Ovary (tissue), 9 donors: ENCODE results near the gene THAP4. TPM values are rescaled to one million over a fixed set of nuclear protein-coding genes. Genes with fewer than 3 reads are reported as not detected.

Experiments
- DNase-seq, 5 donors: peaks; one replicate each; pipeline ENCODE4 v3.0.0-alpha.2; 2019 to 2020
- H3K27ac ChIP-seq, 2 donors: fragments of 200-600 bp; one replicate each; pipeline versions ENCODE4 v1.5.1 to v1.8.0; 2019 to 2022
- H3K27me3 ChIP-seq: fragments of 200-600 bp; one replicate; pipeline ENCODE4 v1.8.0; 2022
- H3K36me3 ChIP-seq: fragments of 200-600 bp; sonication (generic); one replicate; pipeline ENCODE4 v1.5.1; 2019
- H3K4me1 ChIP-seq: one replicate; pipeline ENCODE4 v1.8.1; 2013; ENCODE audit warnings: mild to moderate bottlenecking, moderate library complexity; ENCODE audit not compliant: insufficient read depth
- H3K4me3 ChIP-seq: fragments of 200-600 bp; sonication (generic); one replicate; pipeline ENCODE4 v1.5.1; 2017
- H3K9me3 ChIP-seq, 2 donors: fragments of 200-600 bp in 1 of 2; sonication (generic) in 1 of 2; one replicate each; pipeline versions ENCODE4 v1.5.1 to v1.8.1; 2013 to 2019; ENCODE audit warnings: mild to moderate bottlenecking in 1 of 2, moderate library complexity in 1 of 2
- CTCF ChIP-seq, 3 donors: fragments of 450-650 bp in 2 of 3; fragments of 200-600 bp in 1 of 3; IDR thresholded peaks; one replicate each; pipeline versions ENCODE4 v1.5.1 to v1.8.0; 2016 to 2022; ENCODE audit warnings: antibody characterized with exemption in 3 of 3, mild to moderate bottlenecking in 1 of 3
- EP300 ChIP-seq: sonication (generic); formaldehyde crosslinking; IDR thresholded peaks from one replicate; pipeline ENCODE4 v1.6.1; 2017; ENCODE audit warnings: antibody characterized with exemption
- POLR2A ChIP-seq: fragments of 450-650 bp; IDR thresholded peaks from one replicate; pipeline ENCODE4 v1.6.1; 2017; ENCODE audit warnings: antibody characterized with exemption, mild to moderate bottlenecking, moderate library complexity
- WGBS, 3 donors: extraction: QIAGEN DNeasy Blood & Tissue Kit in 1 of 3; methylation state at CpG; one replicate each; pipeline versions ENCODE4 v1.1.5 to v1.1.7; 2013 to 2017; 5-methylcytosine and 5-hydroxymethylcytosine counted together
- intact Hi-C, 4 donors: fragments of 100-400 bp; cut with DNase I; formaldehyde crosslinking; loops; one replicate each; pipeline versions ENCODE4 v1.11.0 to v1.15.1; 2022 to 2023
- polyA plus RNA-seq, 2 donors: library from polyadenylated mRNA; stranded (reverse); fragments of 200-250 nt in 1 of 2; fragments of 350-450 nt in 1 of 2; fragmentation: Illumina TruSeq in 1 of 2; extraction: RNeasy Lipid Tissue Mini Kit (QIAGEN cat#74804) in 1 of 2; gene quantifications; one replicate each; pipeline ENCODE4 v1.2.3, GENCODE V29; 2013 to 2014
- total RNA-seq, 7 donors: library from RNA; depleted of rRNA in 2 of 7; stranded (reverse); fragments of >200 nt in 2 of 7; fragmentation: NEBNext Ultra II Directional in 3 of 7; extraction: Animal tissue kit (Norgen Biotek cat#: 25700) in 3 of 7; gene quantifications; one replicate each; pipeline versions ENCODE4 v1.1.0 to v1.2.4, GENCODE V29; 2016 to 2023
- donor health status: DM: no; HTN: no; CAD: no; lungs with moderate emphysema.
- donor health status: DM: no; HTN: no; CAD: no.
- donor health status: Bipolar disorder and iron deficiency.
- donor health status: DM: yes; HTN: yes; CAD: no.
- donor health status: DM: no; HTN: no; CAD: no.
- donor health status: DM: yes; HTN: yes; CAD: no.

Gene THAP4
- total and polyA plus RNA-seq, 9 donors: 12.1 to 54.7 (median 40.3) TPM

- WGBS, 3 donors: 94 to 97% (median 96%) methylated on average over 14 of the region's 14 CpGs
- no peak for TF ChIP-seq EP300
- TF ChIP-seq CTCF (IDR thresholded peaks at IDR 0.05): no peak
- no peak for TF ChIP-seq POLR2A
- Histone ChIP-seq H3K27me3 (no peaks in the 10 kb centered on the region), H3K4me1 (peaks cover 14% of the 10 kb centered on the region), H3K36me3 (no peaks in the 10 kb centered on the region), H3K4me3 (no peak overlapping the region), H3K9me3 (no peaks in the 10 kb centered on the region), H3K27ac (no peak overlapping the region)
- intact Hi-C loops: no loop called here
- DNase-seq: no peak
These were observed 2.0 kb upstream of the THAP4 start for GRCh38 chr2:241638940-241639339.

- no peak for DNase-seq
These were observed 1.1 kb upstream of the THAP4 start for GRCh38 chr2:241637795-241638660.

GRCh38 chr2:241636182-241637017 lies 558 bp downstream of the THAP4 start:
- intact Hi-C loops: no loop called here
- TF ChIP-seq EP300 (no peak), CTCF (IDR thresholded peaks at IDR 0.05) (no peak), POLR2A (no peak)

More at GRCh38 chr2:241637795-241638660, 1.1 kb upstream of the THAP4 start:
- H3K27me3 ChIP-seq: no peaks in the 10 kb centered on the region
- H3K27ac ChIP-seq: peak overlapping the region; percentile 99
- H3K4me1 ChIP-seq: peaks cover 13% of the 10 kb centered on the region
- H3K4me3 ChIP-seq: peak overlapping the region; percentile 83
- 1 to 2% (median 1%) methylated on average over 29 to 67 of the region's 67 CpGs for WGBS, 3 donors
- no peak for TF ChIP-seq CTCF (IDR thresholded peaks at IDR 0.05)
- no peak for TF ChIP-seq POLR2A
- TF ChIP-seq EP300: no peak
- no peaks in the 10 kb centered on the region for H3K9me3 ChIP-seq
- intact Hi-C loops: no loop called here
- H3K36me3 ChIP-seq: no peaks in the 10 kb centered on the region

GRCh38 chr2:241635756-241636155 lies 1.2 kb downstream of the THAP4 start:
- DNase-seq: no peak
- intact Hi-C loops: no loop called here
- TF ChIP-seq CTCF (IDR thresholded peaks at IDR 0.05) (no peak), EP300 (no peak), POLR2A (no peak)
- Histone ChIP-seq H3K27me3 (no peaks in the 10 kb centered on the region), H3K27ac (peak overlapping the region in 1 of 2 donors; percentile 99), H3K36me3 (no peaks in the 10 kb centered on the region), H3K9me3 (no peaks in the 10 kb centered on the region), H3K4me1 (peaks cover 13% of the 10 kb centered on the region), H3K4me3 (peak overlapping the region; percentile 83)
- WGBS, 3 donors: 6 to 10% (median 8%) methylated on average over 6 of the region's 6 CpGs

More at GRCh38 chr2:241636182-241637017, 558 bp downstream of the THAP4 start:
- peak; percentile 27 to 65 (median 51) for DNase-seq
- Histone ChIP-seq H3K36me3 (no peaks in the 10 kb centered on the region), H3K4me3 (peak overlapping the region; percentile 83), H3K27me3 (no peaks in the 10 kb centered on the region), H3K27ac (peak overlapping the region; percentile 99), H3K4me1 (peaks cover 13% of the 10 kb centered on the region), H3K9me3 (no peaks in the 10 kb centered on the region)
- 0 to 1% (median 0%) methylated on average over 22 to 97 of the region's 97 CpGs for WGBS, 3 donors
